Esophagus muscularis mucosa (tissue), 3 donors: Measurements from ENCODE around the gene PLA2G4D.

Experiments used
- POLR2A ChIP-seq: fragments of 450-650 bp; IDR thresholded peaks from one replicate; pipeline ENCODE4 v1.6.1; 2017; ENCODE audit warnings: antibody characterized with exemption, moderate library complexity, mild to moderate bottlenecking, low read depth
- POLR2AphosphoS5 ChIP-seq, 2 donors: sonication (generic); formaldehyde crosslinking; IDR thresholded peaks; one replicate each; pipeline ENCODE4 v1.6.1; 2017; ENCODE audit warnings: antibody characterized with exemption in 2 of 2
- TF ChIP-seq, protein P1 (sequence below), 3 experiments: fragments of 200-600 bp in 2 of 3; fragments of 450-650 bp in 1 of 3; sonication (generic) in 2 of 3; IDR thresholded peaks; one replicate each; pipeline ENCODE4 v1.5.1; 2017 to 2019; ENCODE audit warnings: antibody characterized with exemption in 3 of 3, mild to moderate bottlenecking in 2 of 3, moderate library complexity in 1 of 3

DNA sequence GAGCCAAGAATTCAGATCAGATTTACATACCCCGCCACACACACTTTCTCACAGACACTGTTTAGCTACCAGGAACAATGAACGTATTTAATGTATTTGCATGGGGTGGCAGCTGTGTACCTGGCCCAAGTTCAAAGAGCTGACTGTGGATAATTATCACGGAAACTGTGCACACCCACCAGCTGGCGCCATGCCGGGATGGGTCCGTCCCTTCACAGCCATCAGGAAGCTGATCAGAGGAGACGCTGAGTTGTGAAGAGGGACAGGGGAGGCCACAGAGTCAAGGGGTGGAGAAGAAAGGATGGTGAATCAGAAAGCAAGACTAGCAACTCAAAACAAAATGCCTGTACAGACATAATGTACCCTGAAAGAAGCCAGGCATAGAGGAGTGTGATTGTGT is 13.1 kb upstream of the PLA2G4D start:
- TF ChIP-seq POLR2A: no peak
- TF ChIP-seq POLR2AphosphoS5 (IDR thresholded peaks at IDR 0.05): no peak
- TF ChIP-seq, protein P1, sequence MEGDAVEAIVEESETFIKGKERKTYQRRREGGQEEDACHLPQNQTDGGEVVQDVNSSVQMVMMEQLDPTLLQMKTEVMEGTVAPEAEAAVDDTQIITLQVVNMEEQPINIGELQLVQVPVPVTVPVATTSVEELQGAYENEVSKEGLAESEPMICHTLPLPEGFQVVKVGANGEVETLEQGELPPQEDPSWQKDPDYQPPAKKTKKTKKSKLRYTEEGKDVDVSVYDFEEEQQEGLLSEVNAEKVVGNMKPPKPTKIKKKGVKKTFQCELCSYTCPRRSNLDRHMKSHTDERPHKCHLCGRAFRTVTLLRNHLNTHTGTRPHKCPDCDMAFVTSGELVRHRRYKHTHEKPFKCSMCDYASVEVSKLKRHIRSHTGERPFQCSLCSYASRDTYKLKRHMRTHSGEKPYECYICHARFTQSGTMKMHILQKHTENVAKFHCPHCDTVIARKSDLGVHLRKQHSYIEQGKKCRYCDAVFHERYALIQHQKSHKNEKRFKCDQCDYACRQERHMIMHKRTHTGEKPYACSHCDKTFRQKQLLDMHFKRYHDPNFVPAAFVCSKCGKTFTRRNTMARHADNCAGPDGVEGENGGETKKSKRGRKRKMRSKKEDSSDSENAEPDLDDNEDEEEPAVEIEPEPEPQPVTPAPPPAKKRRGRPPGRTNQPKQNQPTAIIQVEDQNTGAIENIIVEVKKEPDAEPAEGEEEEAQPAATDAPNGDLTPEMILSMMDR (IDR thresholded peaks at IDR 0.05): no peak
